GM12891 (cell line): ENCODE measurements around the gene DNASE1L1.

Source experiments
- POLR2A ChIP-seq: IDR thresholded peaks from 2 replicates; pipeline ENCODE4 v1.6.1; 2011; ENCODE audit warnings: low read depth, low read length, control low read depth
- POLR2AphosphoS5 ChIP-seq: IDR thresholded peaks from 2 replicates; pipeline ENCODE4 v1.6.1; 2011; ENCODE audit warnings: low read depth, low read length, control low read depth
- TAF1 ChIP-seq: IDR thresholded peaks from 2 replicates; pipeline ENCODE4 v1.6.1; 2011; ENCODE audit warnings: low read depth, low read length, control low read depth

- TF ChIP-seq POLR2A (no peak), POLR2AphosphoS5 (no peak), TAF1 (no peak)
Measured at GRCh38 chrX:154448484-154448883, 39.4 kb upstream of the DNASE1L1 start.
